HG03571 (cell line): ENCODE measurements around the gene MBL2.

Source experiments
- ATAC-seq: cut with Tn5 transposase; IDR thresholded peaks from one replicate; pipeline ENCODE4 v1.9.1; 2021; ENCODE audit not compliant: unreplicated experiment

MBL2 gene

GRCh38 chr10:52774182-52774581 is 1.6 kb upstream of the MBL2 start:
- no peak for ATAC-seq

- no peak for ATAC-seq
Observed at GRCh38 chr10:52771534-52772445, 794 bp downstream of the MBL2 start.

GRCh38 chr10:52770904-52771303 is 1.7 kb downstream of the MBL2 start:
- ATAC-seq = no peak

- ATAC-seq = no peak
Observed at GRCh38 chr10:52769966-52770365, 2.6 kb downstream of the MBL2 start.

GRCh38 chr10:52768001-52768532 is 4.5 kb downstream of the MBL2 start:
- ATAC-seq = no peak

GRCh38 chr10:52762088-52762487 is 10.5 kb downstream of the MBL2 start:
- no peak for ATAC-seq

- ATAC-seq = no peak
Observed at GRCh38 chr10:52759154-52759553, 13.4 kb downstream of the MBL2 start.

GRCh38 chr10:52758406-52758805 is 14.2 kb downstream of the MBL2 start:
- ATAC-seq = no peak

GRCh38 chr10:52757773-52758172 is 14.8 kb downstream of the MBL2 start:
- ATAC-seq = no peak

GRCh38 chr10:52756966-52757365 is 15.6 kb downstream of the MBL2 start:
- no peak for ATAC-seq

- ATAC-seq = no peak
Observed at GRCh38 chr10:52756295-52756694, 16.3 kb downstream of the MBL2 start.

GRCh38 chr10:52755297-52756062 is 17.1 kb downstream of the MBL2 start:
- no peak for ATAC-seq

- no peak for ATAC-seq
Observed at GRCh38 chr10:52752801-52753445, 19.7 kb downstream of the MBL2 start.

GRCh38 chr10:52752261-52752660 is 20.3 kb downstream of the MBL2 start:
- ATAC-seq = no peak

GRCh38 chr10:52751337-52751736 is 21.2 kb downstream of the MBL2 start:
- no peak for ATAC-seq

GRCh38 chr10:52750629-52751028 is 22.0 kb downstream of the MBL2 start:
- ATAC-seq = no peak

GRCh38 chr10:52747694-52748093 is 24.9 kb downstream of the MBL2 start:
- ATAC-seq = no peak

- ATAC-seq = no peak
Observed at GRCh38 chr10:52746169-52746568, 26.4 kb downstream of the MBL2 start.

- no peak for ATAC-seq
Observed at GRCh38 chr10:52744057-52744805, 28.4 kb downstream of the MBL2 start.

- ATAC-seq = no peak
Observed at GRCh38 chr10:52742731-52743130, 29.9 kb downstream of the MBL2 start.

GRCh38 chr10:52741851-52742250 is 30.7 kb downstream of the MBL2 start:
- ATAC-seq = no peak
